BLaER1 treated with 17β-estradiol and CSF1 and Interleukin-3, amounts not matched to agents 10 nM and 100 nM (cell line): ENCODE measurements around the gene CLEC19A.
A peak's percentile ranks its signal among the peaks of the same experiment; 100 is the strongest.

Experiments
- H3K27ac ChIP-seq, 11 experiments: shearing (Covaris generic); formaldehyde crosslinking; 2 replicates each; pipeline ENCODE4 v1.8.1; 2022
- H3K27me3 ChIP-seq, 11 experiments: shearing (Covaris generic); formaldehyde crosslinking; 2 replicates each; pipeline ENCODE4 v1.8.1; 2022
- H3K36me3 ChIP-seq, 11 experiments: shearing (Covaris generic); formaldehyde crosslinking; 2 replicates each; pipeline ENCODE4 v1.8.1; 2022
- H3K4me1 ChIP-seq, 10 experiments: shearing (Covaris generic); formaldehyde crosslinking; 2 replicates each; pipeline ENCODE4 v1.8.1; 2022
- H3K4me2 ChIP-seq, 11 experiments: shearing (Covaris generic); formaldehyde crosslinking; 2 replicates each; pipeline ENCODE4 v1.8.1; 2022
- H3K4me3 ChIP-seq, 10 experiments: shearing (Covaris generic); formaldehyde crosslinking; 2 replicates each; pipeline ENCODE4 v1.8.1; 2022
- H3K9ac ChIP-seq, 11 experiments: shearing (Covaris generic); formaldehyde crosslinking; 2 replicates each; pipeline ENCODE4 v1.8.1; 2022
- H3K9me3 ChIP-seq, 11 experiments: shearing (Covaris generic); formaldehyde crosslinking; replicated peaks in 1 of 11; 2 replicates each; pipeline ENCODE4 v1.8.1; 2022
- H4K20me1 ChIP-seq, 11 experiments: shearing (Covaris generic); formaldehyde crosslinking; 2 replicates each; pipeline ENCODE4 v1.8.1; 2022
- Cebpa-rat ChIP-seq, 11 experiments: shearing (Covaris generic); IDR thresholded peaks; 2 replicates each; pipeline ENCODE4 v1.8.1; 2022

Gene CLEC19A

DNA sequence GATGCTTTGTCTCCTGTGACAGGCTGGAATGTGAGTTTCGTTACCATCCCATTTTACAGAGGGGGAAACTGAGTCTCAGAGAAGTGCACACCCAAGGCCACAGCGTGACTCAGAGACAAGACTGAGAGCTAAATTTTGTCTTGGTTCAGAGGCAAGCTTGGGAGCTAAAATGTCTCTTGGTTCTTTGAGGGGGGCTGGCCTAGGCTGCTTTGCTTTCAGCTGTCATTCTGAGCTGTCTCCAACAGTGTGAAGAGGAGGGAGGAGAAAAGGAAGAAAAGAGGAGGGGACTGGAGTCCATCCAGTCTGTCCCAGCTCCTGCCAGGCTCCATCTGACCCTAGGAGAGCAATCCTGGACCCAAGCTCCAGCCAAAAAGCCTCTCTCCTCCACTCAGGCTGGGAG, at the start of gene CLEC19A:
Gene CLEC19A, plus strand, starts transcription at position 301 of the 400 bp plus-strand sequence. CDS start 121 bp downstream, outside the sequence.
- Histone ChIP-seq H3K36me3 (no peaks in the 10 kb centered on the region), H3K27ac (no peak within 1 kb of the TSS), H3K27me3 (no peaks in the 10 kb centered on the region), H3K9me3 (no peaks in the 10 kb centered on the region), H3K4me2 (peak within 1 kb of the TSS in 1 of 11 experiments; percentile 40; a peak in 1 of 22 replicates), H3K4me3 (no peak within 1 kb of the TSS), H3K9ac (no peak within 1 kb of the TSS), H4K20me1 (no peaks in the 10 kb centered on the region), H3K4me1 (peaks cover 0 to 33% (median 9%) of the 10 kb centered on the region in 10 experiments; a peak in 12 of 20 replicates)
- no peak for TF ChIP-seq Cebpa-rat (IDR thresholded peaks at IDR 0.05)

DNA sequence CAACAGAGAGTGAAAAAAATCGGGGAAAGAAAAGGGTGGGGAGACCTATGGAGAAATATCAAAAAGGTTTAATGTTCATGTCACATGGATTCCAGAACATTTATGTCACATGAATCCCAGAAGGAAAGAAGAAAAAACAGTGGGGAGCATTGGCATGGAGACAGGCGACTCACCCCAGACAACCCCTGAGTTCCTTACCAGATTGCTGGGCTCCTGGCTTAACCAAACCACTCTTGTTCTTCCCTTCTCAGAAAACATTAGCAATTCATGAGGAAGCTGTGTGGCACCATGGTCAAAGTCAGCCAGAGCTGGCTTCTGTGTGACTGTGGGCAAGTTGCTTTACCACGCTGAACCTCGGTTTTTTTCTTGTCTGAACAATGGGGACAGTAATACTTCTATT, 49.6 kb upstream of the CLEC19A start:
- H3K4me2 ChIP-seq = no peak overlapping the region
- TF ChIP-seq Cebpa-rat (IDR thresholded peaks at IDR 0.05) = no peak
- H3K9me3 ChIP-seq = peaks cover 64 to 76% (median 71%) of the 10 kb centered on the region in 11 experiments
- no peak overlapping the region for H3K9ac ChIP-seq
- no peaks in the 10 kb centered on the region for H3K27me3 ChIP-seq
- H3K4me3 ChIP-seq = no peak overlapping the region
- H3K36me3 ChIP-seq = peaks cover 0 to 71% (median 3%) of the 10 kb centered on the region in 11 experiments; a peak in 9 of 22 replicates
- H3K4me1 ChIP-seq = no peaks in the 10 kb centered on the region
- H3K27ac ChIP-seq = no peak overlapping the region
- no peaks in the 10 kb centered on the region for H4K20me1 ChIP-seq

DNA sequence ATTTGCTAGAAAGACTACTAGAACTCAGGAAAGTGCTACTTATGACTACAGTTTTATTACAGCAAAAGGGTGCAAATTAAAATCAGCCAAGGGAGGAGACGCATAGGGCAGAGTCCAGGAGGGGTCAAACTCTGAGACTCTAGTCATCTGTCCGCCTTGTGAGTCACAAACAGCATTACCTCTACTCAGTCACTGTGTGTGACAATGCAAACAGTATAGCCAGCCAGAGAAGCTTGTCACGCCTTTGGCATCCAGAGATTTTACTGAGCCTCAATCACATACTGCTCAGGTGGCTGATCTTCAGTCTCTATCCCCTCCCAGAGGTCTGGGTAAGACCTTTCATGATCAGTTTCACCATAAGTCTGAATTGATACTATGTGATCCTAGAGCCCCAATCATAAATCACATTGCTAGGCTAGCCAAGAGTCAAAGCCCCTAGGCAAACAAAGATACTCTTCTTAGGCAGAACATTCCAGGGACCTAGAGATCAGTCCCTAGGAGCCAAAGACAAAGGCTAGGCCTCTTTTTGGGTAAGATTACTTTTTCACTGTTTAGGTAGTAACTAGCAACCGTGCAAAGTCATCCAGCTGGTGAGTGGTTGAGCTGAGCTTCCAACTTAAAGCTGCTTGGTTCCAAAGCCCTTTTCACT, 48.8 kb upstream of the CLEC19A start:
- no peaks in the 10 kb centered on the region for H3K27me3 ChIP-seq
- no peak overlapping the region for H3K27ac ChIP-seq
- TF ChIP-seq Cebpa-rat (IDR thresholded peaks at IDR 0.05) = no peak
- peaks cover 0 to 69% (median 3%) of the 10 kb centered on the region in 11 experiments; a peak in 9 of 22 replicates for H3K36me3 ChIP-seq
- H4K20me1 ChIP-seq = no peaks in the 10 kb centered on the region
- H3K9me3 ChIP-seq = peaks cover 69 to 80% (median 77%) of the 10 kb centered on the region in 11 experiments
- H3K4me1 ChIP-seq = no peaks in the 10 kb centered on the region
- no peak overlapping the region for H3K4me3 ChIP-seq
- H3K4me2 ChIP-seq = no peak overlapping the region
- no peak overlapping the region for H3K9ac ChIP-seq

DNA sequence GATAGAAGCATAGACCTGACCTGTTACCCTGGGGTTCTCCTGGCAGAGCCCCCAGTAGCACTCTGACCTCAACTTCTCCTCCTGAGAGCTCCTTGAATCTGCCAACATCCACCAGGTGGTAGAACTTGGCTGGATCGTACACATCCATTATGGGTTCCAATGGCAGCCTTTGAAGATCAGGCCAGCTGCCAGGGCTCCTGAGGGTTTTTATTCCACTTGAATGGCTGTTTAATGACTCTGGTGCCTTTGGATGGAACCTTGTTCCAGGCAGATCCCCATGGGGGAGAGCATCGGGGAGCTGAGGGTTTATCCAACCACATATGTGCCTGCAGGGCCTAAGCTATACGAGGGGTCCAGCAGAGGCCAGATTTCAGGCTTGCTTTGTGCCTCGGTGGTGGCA, 47.1 kb upstream of the CLEC19A start:
- no peaks in the 10 kb centered on the region for H3K4me1 ChIP-seq
- H4K20me1 ChIP-seq = no peaks in the 10 kb centered on the region
- H3K9me3 ChIP-seq = peaks cover 70 to 89% (median 77%) of the 10 kb centered on the region in 11 experiments
- H3K4me3 ChIP-seq = no peak overlapping the region
- H3K9ac ChIP-seq = no peak overlapping the region
- H3K27ac ChIP-seq = no peak overlapping the region
- peaks cover 0 to 64% (median 3%) of the 10 kb centered on the region in 11 experiments; a peak in 9 of 22 replicates for H3K36me3 ChIP-seq
- no peaks in the 10 kb centered on the region for H3K27me3 ChIP-seq
- TF ChIP-seq Cebpa-rat (IDR thresholded peaks at IDR 0.05) = no peak
- H3K4me2 ChIP-seq = no peak overlapping the region

- Histone ChIP-seq H3K4me3 (no peak overlapping the region), H3K27ac (no peak overlapping the region), H3K9ac (no peak overlapping the region), H4K20me1 (no peaks in the 10 kb centered on the region), H3K4me1 (no peaks in the 10 kb centered on the region), H3K9me3 (peaks cover 63 to 78% (median 71%) of the 10 kb centered on the region in 11 experiments), H3K27me3 (no peaks in the 10 kb centered on the region), H3K4me2 (no peak overlapping the region), H3K36me3 (peaks cover 0 to 56% (median 3%) of the 10 kb centered on the region in 11 experiments; a peak in 9 of 22 replicates)
- TF ChIP-seq Cebpa-rat (IDR thresholded peaks at IDR 0.05) = no peak
These were observed 45.9 kb upstream of the CLEC19A start for GRCh38 chr16:19239511-19240155.

DNA sequence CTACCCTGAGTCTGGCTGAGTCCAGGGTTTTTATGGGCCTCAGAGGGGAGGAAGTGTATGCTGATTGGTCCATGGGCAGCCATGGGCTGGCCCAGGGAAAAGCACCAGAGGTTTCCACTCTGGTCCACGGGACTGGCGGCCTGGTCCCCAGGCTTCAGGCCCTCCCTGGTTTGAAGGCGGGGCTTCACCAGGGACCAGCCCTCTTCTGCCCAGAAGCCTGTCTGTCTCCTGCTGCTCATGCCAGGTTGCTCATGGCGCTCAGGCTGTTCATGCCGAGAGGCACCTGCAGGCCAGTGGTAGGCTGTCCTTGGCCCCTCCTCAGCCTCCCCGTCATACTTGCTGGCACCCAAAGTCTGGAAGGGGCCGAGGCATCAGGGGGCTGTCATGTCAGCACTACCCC, 45.0 kb upstream of the CLEC19A start:
- no peaks in the 10 kb centered on the region for H4K20me1 ChIP-seq
- H3K9me3 ChIP-seq = peaks cover 54 to 70% (median 62%) of the 10 kb centered on the region in 11 experiments
- TF ChIP-seq Cebpa-rat (IDR thresholded peaks at IDR 0.05) = no peak
- no peak overlapping the region for H3K4me2 ChIP-seq
- no peak overlapping the region for H3K9ac ChIP-seq
- H3K4me3 ChIP-seq = peak overlapping the region in 1 of 10 experiments; percentile 4; a peak in 1 of 20 replicates
- no peak overlapping the region for H3K27ac ChIP-seq
- H3K4me1 ChIP-seq = no peaks in the 10 kb centered on the region
- H3K36me3 ChIP-seq = peaks cover 0 to 47% (median 3%) of the 10 kb centered on the region in 11 experiments; a peak in 9 of 22 replicates
- no peaks in the 10 kb centered on the region for H3K27me3 ChIP-seq

DNA sequence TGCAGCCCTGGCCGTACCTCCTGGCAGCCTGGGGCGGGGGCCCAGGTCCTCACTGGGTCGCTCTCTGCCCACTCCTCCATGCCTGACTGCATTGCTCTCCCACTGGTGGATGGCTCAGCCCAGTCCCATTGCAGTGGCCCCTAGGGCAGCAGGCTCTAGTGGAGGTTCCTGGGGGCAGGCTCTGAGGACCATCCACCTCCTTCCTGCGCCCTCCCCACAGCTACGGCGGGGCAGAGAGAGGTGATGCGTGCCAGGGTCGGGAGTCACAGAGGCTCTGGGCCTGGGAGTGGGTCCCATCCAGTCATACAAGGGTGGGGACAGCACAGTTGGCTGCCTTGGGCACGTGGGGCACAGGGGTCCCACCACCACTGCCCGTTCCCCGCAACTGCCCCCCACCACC, 44.0 kb upstream of the CLEC19A start:
- Histone ChIP-seq H3K9me3 (peaks cover 44 to 59% (median 52%) of the 10 kb centered on the region in 11 experiments), H3K27ac (no peak overlapping the region), H3K4me3 (no peak overlapping the region), H3K4me1 (no peaks in the 10 kb centered on the region), H3K9ac (no peak overlapping the region), H4K20me1 (no peaks in the 10 kb centered on the region), H3K4me2 (no peak overlapping the region), H3K27me3 (no peaks in the 10 kb centered on the region), H3K36me3 (peaks cover 0 to 39% (median 0%) of the 10 kb centered on the region in 11 experiments; a peak in 9 of 22 replicates)
- TF ChIP-seq Cebpa-rat (IDR thresholded peaks at IDR 0.05) = no peak

DNA sequence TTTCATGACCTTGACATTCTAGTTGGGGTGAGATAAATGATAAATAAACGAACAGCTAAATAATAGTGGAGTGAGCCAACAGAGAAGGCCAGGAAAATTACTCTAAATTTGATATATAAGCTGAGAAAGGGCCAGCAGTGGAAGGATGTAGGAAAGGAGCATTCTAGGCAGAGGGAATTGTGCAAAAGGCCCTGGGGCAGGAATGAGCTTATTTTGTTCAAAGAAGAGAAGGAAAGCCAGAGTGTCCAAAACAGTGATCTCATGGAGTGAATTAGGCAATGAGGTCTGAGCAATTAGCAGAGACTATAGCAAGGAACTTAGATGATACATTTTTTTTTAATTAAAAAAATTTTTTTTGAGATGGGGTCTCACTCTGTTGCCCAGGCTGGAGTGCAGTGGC, 43.3 kb upstream of the CLEC19A start:
- Histone ChIP-seq H3K27ac (no peak overlapping the region), H4K20me1 (no peaks in the 10 kb centered on the region), H3K4me3 (no peak overlapping the region), H3K9me3 (peaks cover 37 to 53% (median 46%) of the 10 kb centered on the region in 11 experiments), H3K9ac (no peak overlapping the region), H3K27me3 (no peaks in the 10 kb centered on the region), H3K4me1 (no peaks in the 10 kb centered on the region), H3K4me2 (no peak overlapping the region), H3K36me3 (peaks cover 0 to 33% (median 0%) of the 10 kb centered on the region in 11 experiments; a peak in 8 of 22 replicates)
- no peak for TF ChIP-seq Cebpa-rat (IDR thresholded peaks at IDR 0.05)

- Histone ChIP-seq H3K27ac (no peak overlapping the region), H4K20me1 (no peaks in the 10 kb centered on the region), H3K4me3 (no peak overlapping the region), H3K27me3 (no peaks in the 10 kb centered on the region), H3K4me2 (0 out of 22 replicates have a peak overlapping the region, but pooled peaks of 1 of the 11 experiments have one; percentile 19), H3K9ac (no peak overlapping the region), H3K4me1 (no peaks in the 10 kb centered on the region), H3K9me3 (peaks cover 32 to 48% (median 37%) of the 10 kb centered on the region in 11 experiments), H3K36me3 (peaks cover 0 to 30% (median 0%) of the 10 kb centered on the region in 11 experiments; a peak in 9 of 22 replicates)
- TF ChIP-seq Cebpa-rat (IDR thresholded peaks at IDR 0.05) = no peak
These were observed 42.5 kb upstream of the CLEC19A start for GRCh38 chr16:19242987-19243575.
